SU-DHL-6 (cell line): ENCODE data around the gene OR6J1.

ENCODE experiments used
- EZH2phosphoT487 ChIP-seq: fragments of 200-600 bp; sonication (generic), shearing (Covaris generic); conservative IDR thresholded peaks from 2 replicates; pipeline ENCODE4 v1.6.1; 2018; ENCODE audit warnings: mild to moderate bottlenecking, antibody characterized with exemption, low read length, moderate library complexity, mixed read lengths
- TF ChIP-seq, protein P1 (sequence below): fragments of 200-600 bp; sonication (generic); IDR thresholded peaks from one replicate; pipeline ENCODE4 v1.5.1; 2017; ENCODE audit warnings: antibody characterized with exemption, mild to moderate bottlenecking, low read length, moderate library complexity; ENCODE audit not compliant: insufficient read depth, poor library complexity, severe bottlenecking

- TF ChIP-seq, protein P1, sequence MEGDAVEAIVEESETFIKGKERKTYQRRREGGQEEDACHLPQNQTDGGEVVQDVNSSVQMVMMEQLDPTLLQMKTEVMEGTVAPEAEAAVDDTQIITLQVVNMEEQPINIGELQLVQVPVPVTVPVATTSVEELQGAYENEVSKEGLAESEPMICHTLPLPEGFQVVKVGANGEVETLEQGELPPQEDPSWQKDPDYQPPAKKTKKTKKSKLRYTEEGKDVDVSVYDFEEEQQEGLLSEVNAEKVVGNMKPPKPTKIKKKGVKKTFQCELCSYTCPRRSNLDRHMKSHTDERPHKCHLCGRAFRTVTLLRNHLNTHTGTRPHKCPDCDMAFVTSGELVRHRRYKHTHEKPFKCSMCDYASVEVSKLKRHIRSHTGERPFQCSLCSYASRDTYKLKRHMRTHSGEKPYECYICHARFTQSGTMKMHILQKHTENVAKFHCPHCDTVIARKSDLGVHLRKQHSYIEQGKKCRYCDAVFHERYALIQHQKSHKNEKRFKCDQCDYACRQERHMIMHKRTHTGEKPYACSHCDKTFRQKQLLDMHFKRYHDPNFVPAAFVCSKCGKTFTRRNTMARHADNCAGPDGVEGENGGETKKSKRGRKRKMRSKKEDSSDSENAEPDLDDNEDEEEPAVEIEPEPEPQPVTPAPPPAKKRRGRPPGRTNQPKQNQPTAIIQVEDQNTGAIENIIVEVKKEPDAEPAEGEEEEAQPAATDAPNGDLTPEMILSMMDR = no peak
- no peak for TF ChIP-seq EZH2phosphoT487
Observed at GRCh38 chr14:22610931-22611330, 33.2 kb downstream of the OR6J1 start.
